H1 (cell line): ENCODE data around the gene RBM20. TPM values are rescaled to one million over a fixed set of nuclear protein-coding genes. Genes with fewer than 3 reads are reported as not detected.

Source experiments
- CEBPB ChIP-seq: IDR thresholded peaks from 2 replicates; pipeline ENCODE4 v1.6.1; 2012; ENCODE audit warnings: low read depth, low read length
- EGR1 ChIP-seq: IDR thresholded peaks from 2 replicates; pipeline ENCODE4 v1.6.1; 2011; ENCODE audit warnings: low read depth, low read length, borderline replicate concordance
- EP300 ChIP-seq, 2 experiments: IDR thresholded peaks; 1 replicate in 1 of 2; 2 replicates in 1 of 2; pipeline ENCODE4 v1.6.1; 2011 to 2012; ENCODE audit warnings: low read depth in 2 of 2, low read length in 2 of 2, mild to moderate bottlenecking in 2 of 2, borderline replicate concordance in 1 of 2, inconsistent platforms in 1 of 2, moderate library complexity in 1 of 2
- KDM5A ChIP-seq: fragments of 200-600 bp; IDR thresholded peaks from 2 replicates; pipeline ENCODE4 v1.7.1; 2012; ENCODE audit warnings: mild to moderate bottlenecking, low read length, inconsistent platforms, mixed read lengths
- RNF2 ChIP-seq: fragments of 200-900, 300-1000 bp; sonication (generic); IDR thresholded peaks from 2 replicates; pipeline ENCODE4 v1.7.1; 2016; ENCODE audit warnings: borderline replicate concordance, low read depth, mild to moderate bottlenecking, antibody characterized with exemption, low read length; ENCODE audit not compliant: poor library complexity, severe bottlenecking; ENCODE audit errors: missing control alignments
- polyA plus RNA-seq, 7 experiments: library from polyadenylated mRNA; depleted of rRNA in 3 of 7; stranded (reverse) in 5 of 7; unstranded in 2 of 7; fragments of >200 nt in 5 of 7; fragments of 200-250 nt in 2 of 7; gene quantifications; 1 replicate in 5 of 7; 2 replicates in 1 of 7; 4 replicates in 1 of 7; pipeline versions ENCODE4 v1.2.1 to v1.2.3, GENCODE V29; 2011 to 2013; ENCODE audit warnings: missing spikeins in 2 of 7, mixed read lengths in 2 of 7
- total RNA-seq: library from RNA; stranded (reverse); fragmentation: NEBNext Ultra II Directional; extraction: Animal tissue kit (Norgen Biotek cat#: 25700); gene quantifications from 2 replicates; pipeline ENCODE4 v1.2.1, GENCODE V29; 2021
- TF ChIP-seq, protein P1 (sequence below): IDR thresholded peaks from 2 replicates; pipeline ENCODE4 v1.6.1; 2011; ENCODE audit warnings: low read depth, mild to moderate bottlenecking, low read length; ENCODE audit not compliant: insufficient read depth
- TF ChIP-seq, protein P2 (sequence below): IDR thresholded peaks from 2 replicates; pipeline ENCODE4 v1.6.1; 2012; ENCODE audit warnings: inconsistent platforms

Gene RBM20
- total and polyA plus RNA-seq, 2 of the 8 experiments (the other 6 are each of a cell fraction or from before 2014, with no cell fraction given), result 0.05 to 0.63 TPM

DNA sequence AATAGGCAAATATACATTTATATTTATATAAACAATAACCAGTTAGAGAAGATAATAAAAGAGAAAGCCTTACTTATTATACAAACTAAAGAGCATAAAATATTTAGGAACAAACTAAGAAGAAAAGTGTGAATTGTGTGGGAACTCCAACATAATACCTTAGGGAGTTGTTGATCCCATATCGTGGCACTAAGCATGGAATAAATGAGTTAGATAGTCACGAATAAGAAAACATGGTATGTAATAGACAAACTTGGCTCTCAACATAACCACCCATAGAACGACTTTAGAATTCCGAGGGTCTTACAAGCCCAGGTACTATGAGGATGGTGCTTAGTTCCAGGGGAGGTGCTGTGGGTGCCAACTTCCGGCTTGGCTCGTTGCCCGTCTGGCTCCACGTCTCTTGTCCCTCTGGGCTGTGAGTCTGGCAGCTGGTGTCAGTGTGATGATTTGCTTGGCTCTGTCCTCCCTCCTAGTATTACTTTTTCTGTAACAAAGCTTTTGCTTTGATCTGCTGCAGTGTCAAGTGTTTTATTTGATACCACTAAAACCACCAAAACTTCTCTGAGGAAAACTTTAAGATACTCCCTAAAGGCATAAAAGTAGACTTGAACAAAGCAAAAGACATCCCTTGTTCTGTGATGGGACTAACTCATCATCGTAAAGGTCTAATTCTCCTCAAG lies 9.5 kb upstream of the RBM20 start (continued):
- no peak for TF ChIP-seq EP300 (IDR thresholded peaks at IDR 0.05; ENCODE audit: borderline replicate concordance in 1 of 2, low read depth in 2 of 2, low read length in 2 of 2)
- TF ChIP-seq KDM5A, result no peak
- no peak for TF ChIP-seq CEBPB
- TF ChIP-seq EGR1, result no peak
- TF ChIP-seq, protein P1, sequence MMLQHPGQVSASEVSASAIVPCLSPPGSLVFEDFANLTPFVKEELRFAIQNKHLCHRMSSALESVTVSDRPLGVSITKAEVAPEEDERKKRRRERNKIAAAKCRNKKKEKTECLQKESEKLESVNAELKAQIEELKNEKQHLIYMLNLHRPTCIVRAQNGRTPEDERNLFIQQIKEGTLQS, result no peak
- TF ChIP-seq, protein P2, sequence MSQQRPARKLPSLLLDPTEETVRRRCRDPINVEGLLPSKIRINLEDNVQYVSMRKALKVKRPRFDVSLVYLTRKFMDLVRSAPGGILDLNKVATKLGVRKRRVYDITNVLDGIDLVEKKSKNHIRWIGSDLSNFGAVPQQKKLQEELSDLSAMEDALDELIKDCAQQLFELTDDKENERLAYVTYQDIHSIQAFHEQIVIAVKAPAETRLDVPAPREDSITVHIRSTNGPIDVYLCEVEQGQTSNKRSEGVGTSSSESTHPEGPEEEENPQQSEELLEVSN, result no peak
- TF ChIP-seq RNF2, result no peak
- TF ChIP-seq, all 59 proteins: peak for 0
